OCI-LY1 (cell line): ENCODE results near the gene NSG1.

ENCODE experiments used
- CTCF ChIP-seq: fragments of 200-600 bp; sonication (generic), shearing (Covaris generic); IDR thresholded peaks from 2 replicates; pipeline ENCODE4 v1.5.1; 2017; ENCODE audit warnings: mild to moderate bottlenecking, antibody characterized with exemption, low read length, moderate library complexity, mixed read lengths
- EZH2 ChIP-seq: fragments of 200-600 bp; sonication (generic), shearing (Covaris generic); IDR thresholded peaks from 2 replicates; pipeline ENCODE4 v1.8.0; 2017; ENCODE audit warnings: borderline replicate concordance, mixed run types, mild to moderate bottlenecking, antibody characterized with exemption, low read length, moderate library complexity, mixed read lengths

- TF ChIP-seq CTCF (no peak), EZH2 (no peak)
Measured at GRCh38 chr4:4415806-4416805, 29.2 kb downstream of the NSG1 start.
